ENCODE results near the gene HSD3B7. TPM values are rescaled to one million over a fixed set of nuclear protein-coding genes. Genes with fewer than 3 reads are reported as not detected.

The HSD3B7 gene
- total and polyA plus RNA-seq, 10 of the 15 experiments (the other 5 are each of a cell fraction or from before 2014, with no cell fraction given), result 0.18 to 1.8 (median 0.48) TPM; not detected in 1

GRCh38 chr16:30996985-30997724, 12.1 kb downstream of the HSD3B7 start (continued):
- TF ChIP-seq CEBPZ (IDR thresholded peaks at IDR 0.05; ENCODE audit: low read depth, low read length) (no peak), KDM1A (IDR thresholded peaks at IDR 0.05; ENCODE audit: borderline replicate concordance) (no peak), ATF7 (IDR thresholded peaks at IDR 0.05; ENCODE audit: low read depth) (peak; percentile 59), SUZ12 (IDR thresholded peaks at IDR 0.05; ENCODE audit: unreplicated experiment) (no peak), EZH2 (IDR thresholded peaks at IDR 0.05; ENCODE audit: borderline replicate concordance, control insufficient read depth, low read depth, low read length) (no peak), LARP7 (IDR thresholded peaks at IDR 0.05) (no peak), RAD21 (IDR thresholded peaks at IDR 0.05; ENCODE audit: insufficient read depth, low read depth, low read length) (no peak), TCF12 (IDR thresholded peaks at IDR 0.05; ENCODE audit: low read depth, low read length) (no peak), E4F1 (IDR thresholded peaks at IDR 0.05; ENCODE audit: borderline replicate concordance, partially characterized antibody) (peak; percentile 42), KAT2A (conservative IDR thresholded peaks at IDR 0.05; ENCODE audit: control insufficient read depth, low read depth, low read length) (no peak), HSF1 (IDR thresholded peaks at IDR 0.05; ENCODE audit: low read depth, low read length) (no peak), RBBP5 (conservative IDR thresholded peaks at IDR 0.05) (no peak), KLF5 (IDR thresholded peaks at IDR 0.05; ENCODE audit: partially characterized antibody) (no peak), STAT3 (IDR thresholded peaks at IDR 0.05; ENCODE audit: low read depth, low read length) (no peak), EED (IDR thresholded peaks at IDR 0.05; ENCODE audit: low read depth) (no peak), ZBTB33 (IDR thresholded peaks at IDR 0.05) (no peak), PAX5 (IDR thresholded peaks at IDR 0.05; ENCODE audit: borderline replicate concordance, low read depth, low read length) (peak; percentile 53; the same call in 1 of the 2 replicates), NFXL1 (IDR thresholded peaks at IDR 0.05; ENCODE audit: borderline replicate concordance) (no peak), CREB1 (IDR thresholded peaks at IDR 0.05; ENCODE audit: low read depth) (peak; percentile 68), PAX8 (IDR thresholded peaks at IDR 0.05) (no peak), TARDBP (IDR thresholded peaks at IDR 0.05; ENCODE audit: borderline replicate concordance) (no peak), SPI1 (IDR thresholded peaks at IDR 0.05; ENCODE audit: borderline replicate concordance, insufficient read depth, low read depth, low read length) (no peak)
